H1 (cell line): ENCODE results near the gene TPSD1. TPM values are rescaled to one million over a fixed set of nuclear protein-coding genes. Genes with fewer than 3 reads are reported as not detected.
"Not testable (repeated sequence)": the region's sequence is repeated elsewhere in the genome, so short reads cannot be mapped to it uniquely, and the experiment has no call there.

Experiments used
- CTCF ChIA-PET: fragments of 300-600 bp; sonication (Branson Sonifier 250); formaldehyde crosslinking; loops from one replicate; lab custom pipeline; 2021; ENCODE audit not compliant: partially characterized antibody; lab: Charles Lee
- POLR2A ChIA-PET: fragments of 300-600 bp; sonication (Branson Sonifier 250); formaldehyde crosslinking; loops from one replicate; lab custom pipeline; 2021; ENCODE audit warnings: inconsistent platforms; ENCODE audit not compliant: partially characterized antibody; lab: Charles Lee
- DNase-seq, 2 experiments: peaks; one replicate each; pipeline versions ENCODE4 v3.0.0 to v3.0.0-alpha.2; 2010 to 2022; ENCODE audit warnings: low spot score in 2 of 2, low read depth in 1 of 2, mixed read lengths in 1 of 2
- FAIRE-seq: peaks from 2 replicates; lab custom pipeline; 2011; peaks lifted over from hg19 to GRCh38; lab: Jason Lieb, UNC
- H2AFZ ChIP-seq: 2 replicates; pipeline ENCODE4 v1.8.1; 2012; ENCODE audit warnings: low read length, inconsistent platforms
- H2AK5ac ChIP-seq: 2 replicates; pipeline ENCODE4 v1.6.1; 2013; ENCODE audit warnings: low read depth, low read length
- H2BK120ac ChIP-seq: replicated peaks from 2 replicates; pipeline ENCODE3; 2013; ENCODE audit warnings: low read depth, low read length, inconsistent platforms
- H2BK12ac ChIP-seq: 2 replicates; pipeline ENCODE4 v1.6.1; 2013; ENCODE audit warnings: low read depth, low read length
- H2BK15ac ChIP-seq: 2 replicates; pipeline ENCODE4 v1.6.1; 2013; ENCODE audit warnings: low read length
- H2BK20ac ChIP-seq: 2 replicates; pipeline ENCODE4 v1.6.1; 2013; ENCODE audit warnings: low read length
- H2BK5ac ChIP-seq: 2 replicates; pipeline ENCODE4 v1.6.1; 2013; ENCODE audit warnings: low read depth, low read length
- H3K14ac ChIP-seq: 2 replicates; pipeline ENCODE4 v1.6.1; 2013; ENCODE audit warnings: inconsistent platforms; ENCODE audit not compliant: insufficient read length
- H3K18ac ChIP-seq: 2 replicates; pipeline ENCODE4 v1.6.1; 2013; ENCODE audit warnings: low read length; ENCODE audit errors: extremely low read depth
- H3K23ac ChIP-seq: 2 replicates; pipeline ENCODE4 v1.6.1; 2013; ENCODE audit warnings: inconsistent platforms; ENCODE audit not compliant: insufficient read length
- H3K23me2 ChIP-seq: 2 replicates; pipeline ENCODE4 v1.6.1; 2013; ENCODE audit warnings: low read depth, low read length
- H3K27ac ChIP-seq: 2 replicates; pipeline ENCODE4 v1.6.1; 2011; ENCODE audit warnings: low read depth, low read length, inconsistent platforms
- H3K27me3 ChIP-seq, 4 experiments: replicated peaks in 1 of 4; 1 replicate in 1 of 4; 2 replicates in 3 of 4; pipeline versions ENCODE4 v1.6.1 to v1.8.1; 2011 to 2013; ENCODE audit warnings: low read length in 3 of 4, mild to moderate bottlenecking in 3 of 4, inconsistent platforms in 2 of 4, mixed read lengths in 2 of 4, moderate library complexity in 1 of 4; ENCODE audit not compliant: control insufficient read depth in 3 of 4, insufficient read depth in 3 of 4; ENCODE audit errors: extremely low read depth in 1 of 4
- H3K36me3 ChIP-seq, 4 experiments: 2 replicates each; pipeline versions ENCODE4 v1.6.1 to v1.8.1; 2011 to 2013; ENCODE audit warnings: mild to moderate bottlenecking in 4 of 4, low read length in 3 of 4, moderate library complexity in 2 of 4, control low read depth in 1 of 4, inconsistent platforms in 1 of 4; ENCODE audit not compliant: insufficient read depth in 4 of 4, control insufficient read depth in 2 of 4
- H3K4ac ChIP-seq: replicated peaks from 2 replicates; pipeline ENCODE3; 2013; ENCODE audit warnings: low read length, low read depth, mixed read lengths, inconsistent platforms; ENCODE audit not compliant: insufficient read length
- H3K4me1 ChIP-seq, 4 experiments: replicated peaks in 1 of 4; 1 replicate in 1 of 4; 2 replicates in 3 of 4; pipeline versions ENCODE4 v1.6.1 to v1.8.1; 2011 to 2013; ENCODE audit warnings: low read length in 3 of 4, inconsistent platforms in 2 of 4, mixed read lengths in 1 of 4; ENCODE audit not compliant: insufficient read depth in 4 of 4, control insufficient read depth in 3 of 4
- H3K4me2 ChIP-seq, 2 experiments: 2 replicates each; pipeline versions ENCODE4 v1.6.1 to v1.8.1; 2011 to 2013; ENCODE audit warnings: low read depth in 2 of 2, low read length in 2 of 2, control low read depth in 1 of 2, inconsistent platforms in 1 of 2, mild to moderate bottlenecking in 1 of 2; ENCODE audit not compliant: insufficient read depth in 1 of 2
- H3K4me3 ChIP-seq, 4 experiments: fragments of 200-600, 300-600 bp in 1 of 4; sonication (generic), shearing (Covaris generic), sonication (Bioruptor Twin) in 1 of 4; 2 replicates each; pipeline versions ENCODE4 v1.5.1 to v1.8.1; 2011 to 2016; ENCODE audit warnings: low read length in 4 of 4, low read depth in 3 of 4, control low read depth in 2 of 4, inconsistent platforms in 2 of 4, mild to moderate bottlenecking in 2 of 4, mixed read lengths in 1 of 4, moderate library complexity in 1 of 4; ENCODE audit not compliant: insufficient read depth in 2 of 4; ENCODE audit errors: extremely low read depth in 1 of 4
- H3K56ac ChIP-seq: replicated peaks from 2 replicates; pipeline ENCODE3; 2013; ENCODE audit warnings: low read depth, mild to moderate bottlenecking, mixed read lengths, low read length, inconsistent platforms; ENCODE audit not compliant: insufficient read length
- H3K79me1 ChIP-seq: 2 replicates; pipeline ENCODE4 v1.6.1; 2013; ENCODE audit warnings: low read depth, low read length, control low read depth
- H3K79me2 ChIP-seq, 2 experiments: 2 replicates each; pipeline versions ENCODE4 v1.6.1 to v1.8.1; 2012 to 2013; ENCODE audit warnings: low read length in 2 of 2, mild to moderate bottlenecking in 2 of 2, inconsistent platforms in 1 of 2; ENCODE audit not compliant: insufficient read depth in 2 of 2, control insufficient read depth in 1 of 2
- H3K9ac ChIP-seq, 4 experiments: replicated peaks in 1 of 4; 1 replicate in 1 of 4; 2 replicates in 3 of 4; pipeline versions ENCODE4 v1.6.1 to v1.8.1; 2011 to 2013; ENCODE audit warnings: low read depth in 3 of 4, low read length in 3 of 4, control low read depth in 2 of 4, mild to moderate bottlenecking in 2 of 4, moderate library complexity in 2 of 4, inconsistent platforms in 1 of 4; ENCODE audit errors: extremely low read depth in 1 of 4
- H3K9me3 ChIP-seq, 2 experiments: 2 replicates each; pipeline versions ENCODE4 v1.6.1 to v1.8.1; 2012 to 2013; ENCODE audit warnings: mild to moderate bottlenecking in 2 of 2, moderate library complexity in 2 of 2, control low read depth in 1 of 2, inconsistent platforms in 1 of 2, low read depth in 1 of 2, low read length in 1 of 2, mixed read lengths in 1 of 2; ENCODE audit not compliant: insufficient read depth in 2 of 2
- H4K20me1 ChIP-seq, 2 experiments: replicated peaks in 1 of 2; 2 replicates each; pipeline versions ENCODE3 to v1.8.1; 2011 to 2013; ENCODE audit warnings: inconsistent platforms in 2 of 2, low read length in 2 of 2, mild to moderate bottlenecking in 1 of 2; ENCODE audit not compliant: insufficient read depth in 2 of 2, control insufficient read depth in 1 of 2
- H4K5ac ChIP-seq: 2 replicates; pipeline ENCODE4 v1.6.1; 2013; ENCODE audit warnings: low read length, low read depth, mixed read lengths, inconsistent platforms; ENCODE audit not compliant: insufficient read length
- H4K8ac ChIP-seq: 2 replicates; pipeline ENCODE4 v1.8.0; 2013; ENCODE audit warnings: mild to moderate bottlenecking, moderate library complexity, low read length, inconsistent platforms; ENCODE audit not compliant: insufficient read depth; ENCODE audit errors: extremely low read depth
- H4K91ac ChIP-seq: replicated peaks from 2 replicates; pipeline ENCODE3; 2013; ENCODE audit warnings: low read length, mixed read lengths, inconsistent platforms; ENCODE audit not compliant: insufficient read length
- WGBS, 2 experiments: shearing (Covaris generic) in 1 of 2; methylation state at CpG; one replicate each; pipeline versions ENCODE4 v1.1.6 to v1.1.7; 2013 to 2015; ENCODE audit warnings: low lambda C conversion rate in 2 of 2, mixed read lengths in 2 of 2, inconsistent platforms in 1 of 2, low coverage in 1 of 2, missing lambda C conversion rate in 1 of 2; ENCODE audit not compliant: insufficient replicate concordance in 2 of 2, insufficient coverage in 1 of 2, insufficient read length in 1 of 2; ENCODE audit errors: extremely low coverage in 1 of 2, missing lambda C conversion rate in 1 of 2; 5-methylcytosine and 5-hydroxymethylcytosine counted together
- polyA plus RNA-seq, 7 experiments: library from polyadenylated mRNA; depleted of rRNA in 3 of 7; stranded (reverse) in 5 of 7; unstranded in 2 of 7; fragments of >200 nt in 5 of 7; fragments of 200-250 nt in 2 of 7; gene quantifications; 1 replicate in 5 of 7; 2 replicates in 1 of 7; 4 replicates in 1 of 7; pipeline versions ENCODE4 v1.2.1 to v1.2.3, GENCODE V29; 2011 to 2013; ENCODE audit warnings: missing spikeins in 2 of 7, mixed read lengths in 2 of 7
- total RNA-seq: library from RNA; stranded (reverse); fragmentation: NEBNext Ultra II Directional; extraction: Animal tissue kit (Norgen Biotek cat#: 25700); gene quantifications from 2 replicates; pipeline ENCODE4 v1.2.1, GENCODE V29; 2021

Gene TPSD1
- total and polyA plus RNA-seq, 2 of the 8 experiments (the other 6 are each of a cell fraction or from before 2014, with no cell fraction given): 0.26 TPM; not detected in 1

DNA sequence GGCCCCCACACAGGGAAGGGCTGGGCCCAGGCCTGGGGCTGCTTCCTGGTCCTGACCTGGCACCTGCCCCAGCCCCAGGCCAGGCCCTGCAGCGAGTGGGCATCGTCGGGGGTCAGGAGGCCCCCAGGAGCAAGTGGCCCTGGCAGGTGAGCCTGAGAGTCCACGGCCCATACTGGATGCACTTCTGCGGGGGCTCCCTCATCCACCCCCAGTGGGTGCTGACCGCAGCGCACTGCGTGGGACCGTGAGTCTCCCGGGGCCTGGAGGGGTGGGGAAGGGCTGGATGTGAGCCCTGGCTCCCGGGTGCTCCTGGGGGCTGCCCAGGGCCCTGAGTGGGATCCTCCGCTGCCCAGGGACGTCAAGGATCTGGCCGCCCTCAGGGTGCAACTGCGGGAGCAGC, 14.8 kb upstream of the TPSD1 start:
- H3K79me1 ChIP-seq, DNase-seq, H3K4me2 ChIP-seq, H3K9ac ChIP-seq, H3K4me1 ChIP-seq, H3K56ac ChIP-seq, H2AFZ ChIP-seq, H2AK5ac ChIP-seq, H3K4me3 ChIP-seq, H3K9me3 ChIP-seq, H3K23me2 ChIP-seq, H3K36me3 ChIP-seq, FAIRE-seq, H2BK5ac ChIP-seq, H2BK20ac ChIP-seq, H2BK15ac ChIP-seq, CTCF ChIA-PET, H3K18ac ChIP-seq, POLR2A ChIA-PET, H4K5ac ChIP-seq, H3K23ac ChIP-seq, H3K27me3 ChIP-seq, H3K4ac ChIP-seq, H2BK12ac ChIP-seq, H3K79me2 ChIP-seq, H4K20me1 ChIP-seq, H3K27ac ChIP-seq, H4K8ac ChIP-seq, H3K14ac ChIP-seq, H2BK120ac ChIP-seq, H4K91ac ChIP-seq: not testable (repeated sequence)
- 96% methylated on average over 5 of the region's 15 CpGs; no CpG with 5 or more reads in 1 of the 2 experiments for WGBS, 2 experiments

DNA sequence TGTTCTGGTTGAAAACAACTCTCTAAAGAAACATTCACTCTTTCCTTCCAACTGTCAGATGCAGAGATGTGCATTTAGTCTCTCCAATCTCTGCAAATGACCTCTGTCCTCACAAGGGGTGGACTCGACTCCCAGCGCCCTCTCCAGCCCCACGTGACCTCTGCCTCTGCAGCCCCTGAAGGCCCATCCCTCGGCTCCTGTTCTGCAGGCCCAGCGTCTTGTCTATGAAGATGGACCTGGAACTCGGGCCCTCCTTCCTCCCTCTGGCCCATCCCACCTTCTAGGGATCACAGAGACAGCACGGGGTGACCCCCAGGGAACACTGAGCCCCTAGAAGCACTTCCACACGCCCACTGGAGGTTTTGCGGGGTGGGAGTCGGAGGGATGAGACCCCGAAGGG, 12.5 kb upstream of the TPSD1 start:
- H2BK12ac ChIP-seq, H3K4ac ChIP-seq, H3K4me2 ChIP-seq, H2BK20ac ChIP-seq, DNase-seq, H3K27ac ChIP-seq, H3K18ac ChIP-seq, H2BK5ac ChIP-seq, FAIRE-seq, H3K56ac ChIP-seq, H2AK5ac ChIP-seq, H2BK15ac ChIP-seq, H3K9ac ChIP-seq, H3K79me2 ChIP-seq, H3K23me2 ChIP-seq, H3K9me3 ChIP-seq, H4K5ac ChIP-seq, CTCF ChIA-PET, H2BK120ac ChIP-seq, H4K8ac ChIP-seq, H3K4me1 ChIP-seq, H3K4me3 ChIP-seq, H3K14ac ChIP-seq, H4K91ac ChIP-seq, H3K23ac ChIP-seq, H2AFZ ChIP-seq, H4K20me1 ChIP-seq, H3K36me3 ChIP-seq, POLR2A ChIA-PET, H3K79me1 ChIP-seq: not testable (repeated sequence)
- H3K27me3 ChIP-seq: peaks cover 0 to 11% (median 4%) of the 10 kb centered on the region in 4 experiments; a peak in 3 of 7 replicates
- 79% methylated on average over 4 of the region's 11 CpGs; no CpG with 5 or more reads in 1 of the 2 experiments for WGBS, 2 experiments
